Thyroid gland (tissue), 4 donors: Measurements from ENCODE around the gene ZAR1L.

ENCODE experiments used
- POLR2A ChIP-seq, 2 donors: fragments of 450-650 bp; IDR thresholded peaks; one replicate each; pipeline ENCODE4 v1.6.1; 2017; ENCODE audit warnings: antibody characterized with exemption in 2 of 2, mild to moderate bottlenecking in 2 of 2, moderate library complexity in 1 of 2
- TF ChIP-seq, protein P1 (sequence below), 6 experiments: fragments of 200-600 bp in 3 of 6; fragments of 450-650 bp in 3 of 6; sonication (generic) in 3 of 6; IDR thresholded peaks; one replicate each; pipeline ENCODE4 v1.5.1; 2016 to 2019; ENCODE audit warnings: antibody characterized with exemption in 6 of 6, mild to moderate bottlenecking in 2 of 6, inconsistent platforms in 1 of 6, moderate library complexity in 1 of 6

DNA sequence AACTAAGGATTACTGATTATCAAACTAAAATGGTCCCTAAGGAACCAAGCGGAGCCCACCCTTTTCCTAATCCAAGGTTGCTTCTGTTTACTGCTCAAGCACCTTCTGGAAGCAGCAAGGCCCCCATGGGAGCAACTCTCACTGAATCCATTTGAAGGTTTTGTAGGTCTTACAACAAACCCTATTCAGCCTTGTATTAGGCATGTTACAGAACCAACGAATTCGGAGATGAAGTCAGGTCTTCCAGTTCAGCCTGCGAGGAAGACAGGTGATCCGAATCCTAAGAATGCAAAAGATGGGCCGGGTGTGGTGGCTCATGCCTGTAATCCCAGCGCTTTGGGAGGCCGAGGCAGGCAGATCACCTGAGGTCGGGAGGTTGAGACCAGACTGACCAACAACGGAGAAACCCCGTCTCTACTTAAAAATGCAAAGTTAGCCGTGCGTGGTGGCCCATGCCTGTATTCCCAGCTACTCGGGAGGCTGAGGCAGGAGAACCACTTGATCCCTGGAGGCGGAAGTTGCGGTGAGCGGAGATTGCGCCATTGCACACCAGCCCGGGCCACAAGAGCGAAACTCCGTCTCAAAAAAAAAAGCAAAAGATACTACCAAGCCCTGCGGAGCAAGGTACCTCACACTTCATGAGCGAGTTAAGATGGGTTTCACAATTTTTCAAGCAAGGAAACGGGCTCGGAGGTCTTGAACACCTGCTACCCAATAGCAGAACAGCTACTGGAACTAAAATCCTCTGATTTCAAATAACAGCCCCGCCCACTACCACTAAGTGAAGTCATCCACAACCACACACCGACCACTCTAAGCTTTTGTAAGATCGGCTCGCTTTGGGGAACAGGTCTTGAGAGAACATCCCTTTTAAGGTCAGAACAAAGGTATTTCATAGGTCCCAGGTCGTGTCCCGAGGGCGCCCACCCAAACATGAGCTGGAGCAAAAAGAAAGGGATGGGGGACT lies 609 bp downstream of the ZAR1L start:
- TF ChIP-seq, protein P1, sequence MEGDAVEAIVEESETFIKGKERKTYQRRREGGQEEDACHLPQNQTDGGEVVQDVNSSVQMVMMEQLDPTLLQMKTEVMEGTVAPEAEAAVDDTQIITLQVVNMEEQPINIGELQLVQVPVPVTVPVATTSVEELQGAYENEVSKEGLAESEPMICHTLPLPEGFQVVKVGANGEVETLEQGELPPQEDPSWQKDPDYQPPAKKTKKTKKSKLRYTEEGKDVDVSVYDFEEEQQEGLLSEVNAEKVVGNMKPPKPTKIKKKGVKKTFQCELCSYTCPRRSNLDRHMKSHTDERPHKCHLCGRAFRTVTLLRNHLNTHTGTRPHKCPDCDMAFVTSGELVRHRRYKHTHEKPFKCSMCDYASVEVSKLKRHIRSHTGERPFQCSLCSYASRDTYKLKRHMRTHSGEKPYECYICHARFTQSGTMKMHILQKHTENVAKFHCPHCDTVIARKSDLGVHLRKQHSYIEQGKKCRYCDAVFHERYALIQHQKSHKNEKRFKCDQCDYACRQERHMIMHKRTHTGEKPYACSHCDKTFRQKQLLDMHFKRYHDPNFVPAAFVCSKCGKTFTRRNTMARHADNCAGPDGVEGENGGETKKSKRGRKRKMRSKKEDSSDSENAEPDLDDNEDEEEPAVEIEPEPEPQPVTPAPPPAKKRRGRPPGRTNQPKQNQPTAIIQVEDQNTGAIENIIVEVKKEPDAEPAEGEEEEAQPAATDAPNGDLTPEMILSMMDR (IDR thresholded peaks at IDR 0.05): no peak
- TF ChIP-seq POLR2A (IDR thresholded peaks at IDR 0.05): no peak
